Measurements from ENCODE around the gene EFNA5.

The EFNA5 gene

DNA sequence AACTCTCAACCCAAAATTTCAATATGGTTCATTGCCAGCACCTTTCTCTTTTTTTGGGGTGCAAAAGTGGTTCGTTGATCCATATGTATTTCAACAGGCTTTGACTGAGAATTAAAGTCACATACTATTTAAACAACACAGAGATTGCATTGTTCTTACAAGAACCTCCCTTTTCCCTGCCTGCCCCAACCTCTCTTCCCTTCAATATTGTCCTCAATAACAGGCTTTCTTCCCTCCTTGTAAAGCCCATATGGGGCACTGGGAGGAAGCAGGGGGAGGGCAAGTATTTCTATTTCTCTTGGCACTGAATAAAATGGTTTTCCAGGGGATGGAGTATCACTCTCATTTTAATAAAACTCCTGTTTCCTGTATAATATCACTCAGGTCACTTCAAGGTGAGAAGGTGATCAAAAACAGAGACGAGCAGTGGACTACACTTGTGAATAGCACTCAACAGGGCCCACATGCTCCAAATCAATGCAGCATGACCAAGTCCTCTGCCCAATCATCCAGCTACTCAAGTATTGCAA is 65.1 kb downstream of the EFNA5 start:
- H3K4me3 ChIP-seq (ENCODE audit: low read depth, low read length): no peak overlapping the region
- no peak for TF ChIP-seq CTCF (IDR thresholded peaks at IDR 0.05; ENCODE audit: borderline replicate concordance, insufficient read depth, low read depth, low read length)

DNA sequence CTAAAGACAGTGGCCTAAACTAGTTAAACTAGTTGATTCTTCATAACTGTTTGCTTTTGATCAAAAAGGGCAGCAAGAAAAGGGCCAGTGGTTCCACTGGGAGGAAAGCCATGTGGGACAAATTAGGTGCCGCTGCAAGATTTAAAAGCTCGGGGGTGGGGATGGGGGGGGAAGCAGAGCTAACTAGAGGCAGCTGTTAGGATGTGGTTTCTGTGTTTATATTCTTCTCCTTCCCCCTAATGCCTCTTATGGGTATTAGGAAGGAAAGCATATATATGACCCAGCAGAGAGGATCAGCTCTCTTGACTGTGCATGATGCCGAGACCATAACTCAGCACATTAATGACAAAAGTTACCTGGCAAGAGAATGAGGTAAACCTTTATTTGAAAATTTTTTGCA is 65.7 kb downstream of the EFNA5 start:
- TF ChIP-seq CTCF (IDR thresholded peaks at IDR 0.05; ENCODE audit: borderline replicate concordance, insufficient read depth, low read depth, low read length): no peak
- H3K4me3 ChIP-seq (ENCODE audit: low read depth, low read length): no peak overlapping the region

GRCh38 chr5:107604146-107604910 is 66.4 kb downstream of the EFNA5 start:
- TF ChIP-seq CTCF (IDR thresholded peaks at IDR 0.05; ENCODE audit: borderline replicate concordance, insufficient read depth, low read depth, low read length): no peak
- no peak overlapping the region for H3K4me3 ChIP-seq (ENCODE audit: low read depth, low read length)

GRCh38 chr5:107603349-107603748 is 67.4 kb downstream of the EFNA5 start:
- no peak overlapping the region for H3K4me3 ChIP-seq (ENCODE audit: low read depth, low read length)
- TF ChIP-seq CTCF (IDR thresholded peaks at IDR 0.05; ENCODE audit: borderline replicate concordance, insufficient read depth, low read depth, low read length): no peak

- H3K4me3 ChIP-seq (ENCODE audit: low read depth, low read length): no peak overlapping the region
- no peak for TF ChIP-seq CTCF (IDR thresholded peaks at IDR 0.05; ENCODE audit: borderline replicate concordance, insufficient read depth, low read depth, low read length)
These were observed 67.8 kb downstream of the EFNA5 start for GRCh38 chr5:107602896-107603295.

DNA sequence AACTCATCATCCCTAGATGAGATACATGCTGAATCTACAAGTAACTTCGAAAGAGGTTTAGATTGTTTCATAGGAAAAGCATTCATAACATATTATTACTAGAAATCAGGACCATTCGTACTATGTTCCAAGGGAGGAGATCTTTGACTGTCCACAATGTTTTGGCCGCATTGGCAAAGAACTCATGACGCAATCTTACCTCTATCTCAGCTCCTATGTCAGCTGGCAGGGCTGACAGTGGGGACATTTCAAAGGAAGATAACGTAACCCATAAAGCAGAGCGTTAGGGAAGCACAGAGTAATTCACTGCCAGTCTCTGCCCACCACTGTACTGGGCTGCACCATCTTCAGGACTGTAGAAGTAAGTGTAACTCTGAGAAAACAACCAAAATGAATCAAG is 69.7 kb downstream of the EFNA5 start:
- TF ChIP-seq CTCF (IDR thresholded peaks at IDR 0.05; ENCODE audit: borderline replicate concordance, insufficient read depth, low read depth, low read length): no peak
- no peak overlapping the region for H3K4me3 ChIP-seq (ENCODE audit: low read depth, low read length)

DNA sequence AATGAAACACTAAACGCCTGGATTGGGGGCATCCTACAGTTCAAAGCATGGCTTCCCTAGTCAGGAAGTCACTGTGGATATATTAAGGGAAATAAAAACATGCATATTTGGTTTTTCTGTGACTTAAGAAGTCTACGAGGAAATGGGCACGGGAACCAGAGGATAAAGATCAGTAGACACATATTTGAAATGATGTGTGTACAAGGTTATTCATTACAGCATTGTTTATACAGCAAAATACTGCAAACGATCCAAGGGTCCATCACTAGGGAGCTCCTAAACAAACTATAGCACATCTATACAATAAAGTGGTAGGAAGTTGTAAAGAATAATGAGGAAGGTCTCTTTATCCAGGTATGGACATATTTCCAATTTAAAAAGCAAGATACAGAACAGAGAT is 71.8 kb downstream of the EFNA5 start:
- no peak overlapping the region for H3K4me3 ChIP-seq (ENCODE audit: low read depth, low read length)
- no peak for TF ChIP-seq CTCF (IDR thresholded peaks at IDR 0.05; ENCODE audit: borderline replicate concordance, insufficient read depth, low read depth, low read length)
